ENCODE measurements around the gene DLGAP1.
"Not testable (repeated sequence)": the region's sequence is repeated elsewhere in the genome, so short reads cannot be mapped to it uniquely, and the experiment has no call there.

DLGAP1 gene

GRCh38 chr18:3624546-3624934 lies 830.6 kb downstream of the DLGAP1 start:
- DNase-seq (ENCODE audit: low spot score): no peak

DNA sequence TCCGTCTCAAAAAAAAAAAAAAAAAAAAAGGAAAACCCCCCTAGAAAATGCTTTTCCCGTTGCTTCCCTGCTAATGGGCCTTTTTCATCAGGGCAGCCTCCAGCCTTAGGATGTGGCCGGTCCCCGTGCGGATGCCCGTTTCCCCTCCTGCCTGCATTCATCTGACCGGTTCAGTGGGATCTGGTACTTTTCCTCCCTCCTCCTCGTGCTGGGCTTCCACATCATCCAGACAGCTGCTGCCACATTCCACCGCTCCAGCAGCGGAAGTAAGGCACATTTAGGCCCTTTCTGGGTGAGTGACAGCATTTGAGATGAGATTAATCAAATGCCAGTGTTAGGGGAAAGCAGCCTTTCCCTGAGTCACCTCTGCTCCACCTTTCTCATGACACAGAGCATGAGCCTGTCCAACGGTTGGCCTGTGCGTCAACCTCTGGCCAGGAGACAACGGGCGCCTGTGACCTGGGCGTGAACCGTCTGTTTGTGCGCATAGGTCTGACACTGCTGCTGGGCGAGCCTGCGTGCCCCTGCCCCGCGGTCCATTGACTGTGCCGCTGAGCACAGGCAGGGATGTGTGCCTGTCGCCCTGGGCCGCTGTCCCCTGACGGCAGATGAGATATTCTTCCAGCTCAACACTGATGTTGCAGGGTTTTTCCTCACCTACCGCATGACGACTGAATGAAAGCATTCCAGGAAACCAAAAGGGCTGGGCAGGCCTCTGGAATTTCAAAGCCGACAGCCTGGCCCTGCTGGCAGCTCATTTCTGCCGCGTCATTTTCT lies 831.1 kb downstream of the DLGAP1 start:
- peak; percentile 74 for DNase-seq (ENCODE audit: low spot score)

GRCh38 chr18:3620146-3621119 lies 834.7 kb downstream of the DLGAP1 start:
- no peak for DNase-seq (ENCODE audit: low spot score)

- DNase-seq (ENCODE audit: low spot score): no peak
These were observed 835.4 kb downstream of the DLGAP1 start for GRCh38 chr18:3619746-3620145.

GRCh38 chr18:3619222-3619621 lies 835.9 kb downstream of the DLGAP1 start:
- DNase-seq (ENCODE audit: low spot score): no peak

GRCh38 chr18:3616744-3617143 lies 838.4 kb downstream of the DLGAP1 start:
- no peak for DNase-seq (ENCODE audit: low spot score)

GRCh38 chr18:3616142-3616541 lies 839.0 kb downstream of the DLGAP1 start:
- DNase-seq (ENCODE audit: low spot score): no peak

- DNase-seq (ENCODE audit: low spot score): no peak
These were observed 839.6 kb downstream of the DLGAP1 start for GRCh38 chr18:3615374-3615985.

DNA sequence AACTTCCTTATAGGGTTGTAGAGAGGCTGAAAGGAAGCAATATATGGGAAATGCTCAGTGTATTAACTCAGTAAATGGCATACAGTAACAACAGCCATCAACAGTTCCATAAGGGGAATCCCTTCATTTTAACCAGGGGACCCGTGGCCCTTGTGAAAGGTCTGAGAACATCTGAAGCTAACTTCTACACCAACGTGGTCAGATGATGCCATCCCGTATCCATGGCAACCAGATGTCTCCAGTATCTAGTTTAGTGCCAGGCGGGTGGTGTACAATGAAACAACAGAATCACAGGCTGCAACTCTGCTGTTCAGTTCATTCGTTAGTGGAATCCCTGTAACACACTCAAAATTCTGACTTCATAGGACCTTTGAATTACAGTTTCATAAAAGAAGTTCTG lies 842.8 kb downstream of the DLGAP1 start:
- DNase-seq (ENCODE audit: low spot score): no peak

- no peak for DNase-seq (ENCODE audit: low spot score)
These were observed 843.6 kb downstream of the DLGAP1 start for GRCh38 chr18:3611313-3612090.

- peak; percentile 26 for DNase-seq (ENCODE audit: low spot score)
These were observed 844.3 kb downstream of the DLGAP1 start for GRCh38 chr18:3610813-3611212.

GRCh38 chr18:3610188-3610708 lies 844.9 kb downstream of the DLGAP1 start:
- peak; percentile 28 for DNase-seq (ENCODE audit: low spot score)

DNA sequence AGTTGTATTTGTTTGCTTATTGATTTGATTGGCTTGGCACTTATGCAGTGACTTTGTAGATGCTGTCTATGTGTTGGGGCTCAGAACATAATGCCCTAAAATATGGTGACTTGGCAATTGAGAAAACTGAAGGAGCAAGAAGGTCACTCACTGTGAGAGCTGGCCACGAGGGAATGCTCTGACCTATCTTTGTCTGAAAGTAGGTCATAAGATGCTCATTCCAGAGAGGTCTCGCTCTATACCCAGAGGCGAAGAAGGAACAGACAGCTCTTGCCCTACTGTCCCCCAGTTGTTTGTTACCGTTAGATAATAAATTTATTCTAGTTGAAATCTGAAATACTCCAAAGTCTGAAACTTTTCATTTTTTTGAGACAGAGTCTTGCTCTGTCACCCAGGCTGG lies 846.6 kb downstream of the DLGAP1 start:
- DNase-seq (ENCODE audit: low spot score): no peak

DNA sequence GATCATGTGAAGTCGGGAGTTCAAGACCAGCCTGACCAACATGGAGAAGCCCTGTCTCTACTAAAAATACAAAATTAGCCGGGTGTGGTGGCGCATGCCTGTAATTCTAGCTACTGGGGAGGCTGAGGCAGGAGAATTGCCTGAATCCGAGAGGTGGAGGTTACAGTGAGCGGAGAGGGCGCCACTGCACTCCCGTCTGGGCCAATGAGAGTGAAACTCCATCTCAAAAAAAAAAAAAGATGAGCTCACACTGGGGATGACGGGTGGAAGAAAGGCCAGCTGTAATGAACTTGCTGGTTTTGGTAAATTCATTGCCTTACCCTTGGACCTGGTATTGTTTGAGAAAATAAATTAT lies 847.0 kb downstream of the DLGAP1 start:
- not testable (repeated sequence) for DNase-seq (ENCODE audit: low spot score)

- DNase-seq (ENCODE audit: low spot score): no peak
These were observed 847.6 kb downstream of the DLGAP1 start for GRCh38 chr18:3607309-3608098.

- DNase-seq (ENCODE audit: low spot score): not testable (repeated sequence)
These were observed 848.2 kb downstream of the DLGAP1 start for GRCh38 chr18:3606863-3607262.

DNA sequence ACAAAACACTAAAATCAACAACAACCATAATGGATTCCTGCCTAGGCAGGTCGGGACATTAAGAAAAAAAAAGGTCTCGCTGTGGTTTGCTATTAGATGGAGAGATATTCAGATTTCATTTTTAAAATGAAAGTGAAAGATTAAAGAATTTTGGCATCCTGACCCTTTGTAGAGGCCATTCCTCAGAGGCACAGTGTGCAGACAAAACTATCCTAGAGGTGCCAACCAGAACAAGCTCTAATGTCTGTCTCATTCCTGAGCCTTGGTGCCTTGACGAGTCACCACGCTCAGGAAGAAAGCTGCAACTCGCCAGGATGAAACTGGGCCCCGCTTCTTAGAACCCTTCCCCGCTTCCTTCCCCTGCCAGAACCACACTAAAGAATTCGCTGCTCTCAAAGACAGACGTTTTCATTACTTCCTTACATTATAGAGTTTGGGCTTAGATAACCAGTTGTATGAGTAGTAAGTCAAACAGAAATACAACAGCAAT lies 849.1 kb downstream of the DLGAP1 start:
- DNase-seq (ENCODE audit: low spot score): peak; percentile 70

DNA sequence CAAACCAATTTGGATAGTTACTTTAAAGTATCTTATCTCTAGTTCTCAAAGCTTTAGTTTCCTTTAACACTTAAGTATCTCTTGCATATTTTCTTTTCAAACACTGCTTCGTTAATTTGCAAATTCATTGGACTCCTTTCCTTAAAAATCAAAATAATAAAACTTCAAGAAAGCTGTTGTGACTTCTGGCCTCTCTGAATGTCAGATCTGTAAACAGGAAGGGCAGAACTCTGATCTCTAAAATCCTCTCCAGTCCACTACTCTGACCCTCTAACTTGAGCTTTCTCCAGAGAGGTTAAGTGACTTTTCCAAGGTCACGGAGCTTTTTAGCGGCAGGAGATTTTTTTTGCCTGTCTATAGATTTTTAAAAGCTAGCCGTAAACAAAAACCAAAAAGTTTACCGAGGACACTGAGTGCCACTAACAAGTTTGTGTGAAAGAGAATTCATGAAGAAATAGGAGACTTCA lies 849.6 kb downstream of the DLGAP1 start:
- DNase-seq (ENCODE audit: low spot score): no peak

DNA sequence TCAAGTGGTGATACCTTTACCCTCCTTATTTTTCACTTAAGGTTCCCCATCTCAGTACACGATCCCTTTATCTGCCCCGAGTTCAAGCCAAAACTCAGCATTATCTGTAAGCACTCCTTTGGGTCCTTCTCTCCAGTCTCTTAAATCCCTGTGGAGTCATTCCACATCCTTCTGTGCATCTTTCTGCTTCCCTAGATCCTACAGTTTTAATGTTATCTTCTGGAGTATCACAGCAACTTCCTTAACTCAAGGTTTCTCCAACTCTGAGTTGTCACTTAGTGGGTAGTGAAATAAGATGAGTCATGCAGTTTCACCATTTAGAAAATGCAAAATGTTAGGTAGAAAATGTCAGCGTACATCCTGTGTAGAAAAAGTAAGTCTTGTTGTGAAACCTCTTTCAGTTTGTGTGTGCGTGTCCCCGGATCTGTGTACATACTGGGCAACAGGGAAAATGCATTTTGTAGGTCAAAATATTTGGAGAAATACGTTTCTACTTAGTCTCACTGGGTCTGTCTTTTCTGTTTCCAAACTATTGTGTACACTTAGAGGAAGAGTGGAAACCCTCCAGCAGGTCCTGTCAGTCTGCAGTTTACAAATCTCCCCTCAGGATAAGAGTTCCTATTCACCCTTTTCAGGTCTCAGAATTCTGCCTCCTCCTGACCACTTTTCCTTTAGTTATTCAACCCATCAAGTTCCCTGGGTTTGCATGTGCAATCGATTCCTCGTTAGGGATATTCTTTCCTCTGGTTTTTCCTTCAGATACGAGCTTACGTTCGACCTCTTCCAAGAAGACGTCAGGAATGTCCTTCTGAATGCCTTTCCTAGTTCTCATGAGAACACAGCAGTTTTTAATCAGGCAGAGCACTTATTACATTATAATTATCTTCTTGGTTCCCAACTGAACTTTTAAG lies 850.4 kb downstream of the DLGAP1 start:
- DNase-seq (ENCODE audit: low spot score): no peak

GRCh38 chr18:3604235-3604497 lies 850.9 kb downstream of the DLGAP1 start:
- no peak for DNase-seq (ENCODE audit: low spot score)

Measured in left forelimb (tissue), 1 donor.